ENCODE data around the gene AWAT2.

GRCh38 chrX:70042399-70043371, 7.1 kb downstream of the AWAT2 start:
- no peak for TF ChIP-seq CTCF (conservative IDR thresholded peaks at IDR 0.05; ENCODE audit: low read depth, low read length)
- TF ChIP-seq EZH2 (IDR thresholded peaks at IDR 0.05; ENCODE audit: borderline replicate concordance, low read depth, low read length, poor library complexity, severe bottlenecking), result no peak
